Right lobe of liver (tissue), 4 donors: Measurements from ENCODE around the gene FTO.

Source experiments
- POLR2A ChIP-seq: fragments of 450-650 bp; IDR thresholded peaks from one replicate; pipeline ENCODE4 v1.6.1; 2017; ENCODE audit warnings: antibody characterized with exemption, mild to moderate bottlenecking
- TF ChIP-seq, protein P1 (sequence below), 4 donors: fragments of 200-600 bp in 3 of 4; fragments of 450-650 bp in 1 of 4; IDR thresholded peaks; one replicate each; pipeline versions ENCODE4 v1.5.1 to v1.8.0; 2016 to 2022; ENCODE audit warnings: antibody characterized with exemption in 4 of 4, mild to moderate bottlenecking in 2 of 4
- donor health status: DM: no; HTN: no; CAD: no.
- donor health status: DM: no; HTN: no; CAD: no.
- donor health status: DM: no; HTN: yes; CAD: no.

DNA sequence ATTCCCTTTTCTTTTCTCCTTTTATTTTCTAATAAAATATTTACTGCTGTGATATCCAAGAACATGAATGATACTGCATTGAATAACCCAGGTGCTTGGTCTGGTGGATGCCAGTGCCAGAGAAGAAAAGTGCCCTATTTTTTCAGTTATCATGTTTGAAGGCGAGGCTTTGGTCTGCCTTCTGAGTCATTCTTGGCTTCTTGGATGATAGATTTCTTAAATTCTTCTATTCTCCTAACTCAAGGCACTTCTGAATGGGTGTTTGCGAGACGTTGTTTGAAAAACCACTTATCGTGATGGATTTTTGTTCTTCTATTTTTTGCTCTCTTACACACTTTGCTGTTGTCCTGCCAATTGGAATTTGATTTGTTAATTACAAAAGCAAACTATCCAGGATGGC, 66.7 kb downstream of the FTO start:
- TF ChIP-seq, protein P1, sequence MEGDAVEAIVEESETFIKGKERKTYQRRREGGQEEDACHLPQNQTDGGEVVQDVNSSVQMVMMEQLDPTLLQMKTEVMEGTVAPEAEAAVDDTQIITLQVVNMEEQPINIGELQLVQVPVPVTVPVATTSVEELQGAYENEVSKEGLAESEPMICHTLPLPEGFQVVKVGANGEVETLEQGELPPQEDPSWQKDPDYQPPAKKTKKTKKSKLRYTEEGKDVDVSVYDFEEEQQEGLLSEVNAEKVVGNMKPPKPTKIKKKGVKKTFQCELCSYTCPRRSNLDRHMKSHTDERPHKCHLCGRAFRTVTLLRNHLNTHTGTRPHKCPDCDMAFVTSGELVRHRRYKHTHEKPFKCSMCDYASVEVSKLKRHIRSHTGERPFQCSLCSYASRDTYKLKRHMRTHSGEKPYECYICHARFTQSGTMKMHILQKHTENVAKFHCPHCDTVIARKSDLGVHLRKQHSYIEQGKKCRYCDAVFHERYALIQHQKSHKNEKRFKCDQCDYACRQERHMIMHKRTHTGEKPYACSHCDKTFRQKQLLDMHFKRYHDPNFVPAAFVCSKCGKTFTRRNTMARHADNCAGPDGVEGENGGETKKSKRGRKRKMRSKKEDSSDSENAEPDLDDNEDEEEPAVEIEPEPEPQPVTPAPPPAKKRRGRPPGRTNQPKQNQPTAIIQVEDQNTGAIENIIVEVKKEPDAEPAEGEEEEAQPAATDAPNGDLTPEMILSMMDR (IDR thresholded peaks at IDR 0.05), result no peak
- TF ChIP-seq POLR2A, result no peak
